SH-SY5Y (cell line): Measurements from ENCODE around the gene NR2F1-AS1.

ENCODE experiments used
- GATA2 ChIP-seq: IDR thresholded peaks from 2 replicates; pipeline ENCODE4 v1.6.1; 2011; ENCODE audit warnings: mild to moderate bottlenecking, low read depth, low read length
- GATA3 ChIP-seq: IDR thresholded peaks from 2 replicates; pipeline ENCODE4 v1.6.1; 2011; ENCODE audit warnings: low read depth, mild to moderate bottlenecking, low read length, moderate library complexity

Gene NR2F1-AS1

DNA sequence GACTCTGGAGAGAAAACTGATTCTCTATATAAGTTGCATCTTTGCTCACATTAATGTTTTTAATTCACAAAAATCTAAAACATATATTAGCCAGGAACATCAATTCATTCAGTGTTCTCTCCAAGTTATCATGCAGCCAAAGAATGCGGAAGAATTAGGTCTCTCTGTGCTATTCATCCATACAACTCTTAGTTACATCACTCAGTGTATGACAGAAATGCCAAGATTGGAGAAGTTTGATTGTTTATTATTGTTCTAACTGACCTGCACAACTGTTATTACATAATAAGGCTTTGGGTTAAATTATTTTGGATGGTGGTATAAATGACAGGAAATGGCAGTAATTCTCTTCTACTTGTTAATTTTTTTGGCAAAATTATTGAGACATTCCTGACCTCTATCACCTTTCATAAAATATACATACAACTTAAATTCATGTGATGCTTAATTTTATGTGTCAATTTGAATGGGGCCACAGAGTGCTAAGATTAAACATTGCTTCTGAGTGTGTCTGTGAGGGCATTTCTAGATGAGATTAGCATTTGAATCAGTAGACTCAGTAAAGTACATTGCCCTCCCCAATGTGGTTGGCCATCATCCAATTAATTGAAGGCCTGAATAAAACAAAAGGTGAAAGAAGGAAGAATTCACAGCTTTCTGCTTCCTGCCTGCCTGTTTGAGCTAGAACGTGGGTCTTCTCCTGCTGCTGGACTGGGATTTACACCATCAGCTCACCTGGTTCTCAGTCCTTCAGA is 70.2 kb downstream of the NR2F1-AS1 start:
- no peak for TF ChIP-seq GATA2
- TF ChIP-seq GATA3, result no peak

DNA sequence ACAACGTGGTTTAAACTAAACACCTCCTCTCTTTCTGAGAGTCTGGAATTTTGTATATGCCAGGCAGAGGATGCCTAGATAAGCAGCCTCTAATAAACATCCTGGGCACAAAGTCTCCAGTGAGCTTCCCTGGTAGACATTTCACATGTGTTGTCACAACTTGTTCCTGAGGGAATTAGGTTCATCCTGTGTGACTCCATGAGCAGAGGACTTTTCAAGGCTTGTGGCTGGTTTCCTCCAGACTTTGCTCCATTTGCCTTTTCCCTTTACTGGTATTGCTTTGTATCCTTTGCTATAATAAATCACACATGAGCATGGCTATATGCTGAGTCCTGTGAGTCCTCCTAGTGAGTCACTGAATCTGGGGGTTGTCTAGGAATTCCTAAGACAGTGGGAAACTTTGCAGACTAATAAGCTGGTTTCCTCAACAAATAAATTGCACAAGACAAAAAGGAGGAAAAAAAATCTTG is 77.4 kb downstream of the NR2F1-AS1 start:
- no peak for TF ChIP-seq GATA2
- no peak for TF ChIP-seq GATA3

DNA sequence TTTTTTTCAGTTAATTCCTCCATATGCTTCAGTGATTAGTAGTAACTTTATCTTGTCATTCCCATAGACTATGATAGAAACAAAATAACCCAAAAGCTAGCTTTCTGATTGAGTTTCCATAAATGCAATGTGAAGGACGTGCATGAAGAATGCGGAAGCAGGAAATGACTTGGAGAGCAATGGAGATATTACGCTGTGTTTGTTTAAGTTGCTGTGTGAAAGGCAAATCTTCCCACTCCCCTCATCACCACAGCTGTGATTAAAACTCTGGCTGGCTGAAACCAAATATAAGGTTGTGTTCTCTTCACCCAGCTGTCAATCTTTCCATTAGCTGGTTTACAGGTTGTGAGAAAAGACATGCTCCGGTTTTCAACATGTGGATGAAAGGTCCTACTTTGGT is 83.9 kb downstream of the NR2F1-AS1 start:
- TF ChIP-seq GATA2, result no peak
- no peak for TF ChIP-seq GATA3

DNA sequence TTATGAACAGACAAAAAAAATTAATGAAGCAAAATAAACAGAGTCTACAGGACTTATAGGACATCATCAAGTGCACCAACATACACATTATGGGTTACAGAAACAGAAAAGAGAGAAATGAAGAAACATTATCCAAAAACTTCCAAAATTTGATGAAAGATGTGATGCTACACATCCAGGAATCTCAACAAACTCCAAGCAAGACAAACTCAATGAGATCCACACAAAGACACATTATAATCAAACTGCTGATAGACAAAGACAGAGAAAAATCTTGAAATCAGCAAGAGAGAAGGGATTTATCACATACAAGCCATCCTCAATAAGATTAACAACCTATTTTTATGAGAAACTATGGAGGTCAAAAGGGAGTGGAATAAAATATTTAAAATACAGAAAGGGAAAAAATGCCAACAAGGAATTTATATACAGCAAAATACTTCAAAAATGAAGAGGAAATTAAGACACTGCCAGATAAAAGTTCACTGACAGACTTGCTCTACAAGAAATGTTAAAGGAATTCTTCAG is 101.0 kb downstream of the NR2F1-AS1 start:
- no peak for TF ChIP-seq GATA2
- TF ChIP-seq GATA3, result no peak

DNA sequence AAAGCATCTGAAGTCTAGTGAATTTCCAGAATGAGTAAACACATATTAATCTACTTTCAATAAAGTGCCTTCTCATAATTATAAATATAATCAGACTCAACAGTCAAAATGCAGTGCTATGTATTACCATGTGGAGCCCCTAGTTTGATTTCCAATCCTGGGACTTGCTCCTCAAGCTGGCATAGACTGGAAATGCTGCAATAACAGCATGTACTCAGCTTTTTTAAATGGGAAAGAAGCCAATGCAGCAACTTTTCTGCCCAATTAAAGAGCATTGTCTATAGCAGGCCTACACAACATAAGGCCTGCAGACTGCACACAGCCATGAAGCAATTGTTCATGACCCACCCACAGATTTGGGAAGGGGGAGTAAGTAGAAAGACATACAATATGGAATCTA is 103.2 kb downstream of the NR2F1-AS1 start:
- TF ChIP-seq GATA3, result no peak
- TF ChIP-seq GATA2, result no peak

DNA sequence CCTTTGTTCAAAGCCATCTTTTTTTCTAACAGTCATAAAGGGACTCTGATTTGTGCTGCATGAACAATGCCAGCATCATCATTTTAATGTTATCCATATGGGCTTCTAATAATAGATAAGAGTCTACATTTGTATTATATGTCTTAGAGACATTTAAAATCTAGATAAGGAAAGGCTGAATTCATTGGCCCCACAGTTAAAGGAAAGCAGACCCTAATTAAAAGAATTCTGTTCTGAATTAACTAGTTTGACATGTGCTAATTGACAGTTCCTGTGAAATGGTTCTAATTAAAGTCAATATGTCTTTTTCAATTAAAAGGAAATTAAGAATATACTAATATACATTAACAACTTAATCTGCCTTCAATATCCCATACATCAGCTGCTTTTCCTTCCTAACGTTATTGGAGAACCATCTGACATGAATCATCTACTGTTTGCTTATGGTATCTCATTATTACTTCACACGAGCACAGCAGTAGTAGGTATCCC is 104.7 kb downstream of the NR2F1-AS1 start:
- TF ChIP-seq GATA2 (peak; percentile 46; the same call in 1 of the 2 replicates), GATA3 (peak; percentile 92)

DNA sequence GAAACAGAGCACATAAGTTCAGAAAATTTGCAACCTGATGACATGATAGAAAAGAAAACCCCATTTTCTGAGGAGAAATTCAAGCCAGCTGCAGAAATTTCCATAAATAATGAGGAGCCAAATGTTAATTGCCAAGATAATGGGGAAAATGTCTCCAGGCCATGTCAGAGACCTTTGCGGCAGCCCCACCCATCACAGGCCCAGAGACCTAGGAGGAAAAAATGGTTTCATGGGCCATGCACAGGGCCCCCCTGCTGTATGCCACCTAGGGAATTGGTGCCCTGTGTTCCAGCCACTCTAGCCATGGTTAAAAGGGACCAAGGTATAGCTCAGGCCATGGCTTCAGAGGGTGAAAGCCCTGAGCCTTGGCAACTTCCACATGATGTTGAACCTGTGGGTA is 118.1 kb downstream of the NR2F1-AS1 start:
- no peak for TF ChIP-seq GATA2
- TF ChIP-seq GATA3, result no peak

DNA sequence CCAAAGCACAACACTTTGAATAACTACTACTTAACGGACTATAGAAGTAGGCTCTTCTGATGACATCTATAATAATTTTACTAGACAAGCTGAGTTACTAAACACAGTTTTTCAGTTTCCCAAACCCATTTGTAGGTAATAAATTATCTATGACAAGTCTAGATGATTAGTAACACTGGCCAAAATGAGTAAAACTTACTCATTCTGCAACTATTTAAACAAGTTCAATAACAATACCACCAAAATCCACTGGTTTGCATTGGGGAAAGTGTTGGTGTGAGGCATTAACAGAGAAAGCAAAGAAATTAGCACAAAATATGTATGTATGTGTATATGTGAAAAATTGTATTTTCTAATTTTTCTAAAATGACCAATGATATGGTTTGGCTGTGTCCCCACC is 119.3 kb downstream of the NR2F1-AS1 start:
- no peak for TF ChIP-seq GATA3
- no peak for TF ChIP-seq GATA2

DNA sequence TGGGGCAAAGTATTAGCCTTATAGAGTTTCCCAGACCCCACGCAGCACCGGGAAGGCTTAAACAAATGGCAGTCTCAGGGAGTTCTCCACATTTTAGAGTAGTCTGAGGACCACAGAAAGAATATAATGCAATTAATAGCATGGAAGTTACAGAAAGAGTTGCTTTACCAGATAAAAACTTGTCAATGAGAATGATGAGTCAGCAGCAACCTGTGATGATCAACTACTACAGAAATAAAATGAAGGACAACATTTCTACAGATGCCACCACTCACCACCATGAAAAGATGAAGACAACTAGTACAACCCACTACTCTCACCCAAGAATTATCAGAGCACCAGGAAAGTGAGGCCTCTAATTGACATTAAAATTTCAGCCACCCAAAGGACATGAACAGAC is 120.7 kb downstream of the NR2F1-AS1 start:
- TF ChIP-seq GATA2, result no peak
- TF ChIP-seq GATA3, result no peak

DNA sequence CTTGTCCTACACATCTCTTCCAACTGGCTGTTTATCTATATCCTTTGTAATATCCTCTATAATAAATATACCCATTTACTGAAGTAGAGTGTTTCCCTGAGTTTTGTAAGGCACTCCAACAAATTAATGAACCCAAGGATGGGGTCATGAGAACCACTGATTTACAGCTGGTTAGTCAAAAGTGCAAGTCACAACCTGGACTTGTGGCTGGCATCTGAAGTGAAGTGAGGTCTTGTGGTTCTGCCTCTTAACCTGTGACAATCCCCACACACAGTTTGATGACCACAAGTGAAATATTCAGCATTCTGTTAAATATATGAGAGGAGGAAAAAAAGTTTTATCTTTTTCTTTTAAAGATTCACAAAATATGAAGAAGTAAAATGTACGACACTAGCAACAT is 126.1 kb downstream of the NR2F1-AS1 start:
- TF ChIP-seq GATA3, result no peak
- no peak for TF ChIP-seq GATA2

DNA sequence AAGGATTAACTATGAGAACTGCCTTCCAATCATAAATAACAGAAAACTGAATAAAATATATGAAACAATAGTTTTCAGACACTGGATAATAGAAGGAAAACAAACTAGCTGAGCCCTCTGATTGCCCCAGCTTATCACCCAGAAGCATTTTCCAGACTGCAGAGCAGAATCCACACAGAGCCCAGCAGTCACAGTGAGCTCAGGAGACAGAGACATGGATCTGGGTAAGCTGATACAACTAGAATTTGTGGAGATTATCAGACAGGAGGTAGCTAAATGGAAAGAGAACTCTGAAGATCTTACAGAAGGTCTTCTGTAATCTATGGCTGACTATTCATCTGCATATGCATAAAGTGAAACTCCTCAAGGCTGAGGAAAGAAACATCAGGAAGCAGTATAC is 128.8 kb downstream of the NR2F1-AS1 start:
- TF ChIP-seq GATA3, result no peak
- TF ChIP-seq GATA2, result no peak

DNA sequence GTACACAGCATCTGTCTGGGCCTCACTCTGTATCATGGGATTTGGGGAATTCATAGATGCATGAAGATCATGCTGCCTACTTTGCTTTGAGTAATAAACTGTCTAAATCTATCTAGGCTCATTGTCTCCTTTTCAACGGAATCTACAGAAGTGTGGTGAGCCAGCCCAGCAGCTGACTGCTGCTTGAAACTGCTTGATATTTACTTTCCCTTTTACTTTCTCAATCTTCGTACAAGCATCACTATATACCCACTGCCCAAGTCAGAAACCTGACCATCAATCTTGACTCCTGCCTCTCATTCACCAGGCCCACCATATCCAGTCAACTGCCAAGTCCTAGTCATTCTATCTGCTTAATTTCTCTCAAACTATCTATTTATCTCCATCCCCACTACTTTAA is 142.9 kb downstream of the NR2F1-AS1 start:
- TF ChIP-seq GATA3 (no peak), GATA2 (no peak)

DNA sequence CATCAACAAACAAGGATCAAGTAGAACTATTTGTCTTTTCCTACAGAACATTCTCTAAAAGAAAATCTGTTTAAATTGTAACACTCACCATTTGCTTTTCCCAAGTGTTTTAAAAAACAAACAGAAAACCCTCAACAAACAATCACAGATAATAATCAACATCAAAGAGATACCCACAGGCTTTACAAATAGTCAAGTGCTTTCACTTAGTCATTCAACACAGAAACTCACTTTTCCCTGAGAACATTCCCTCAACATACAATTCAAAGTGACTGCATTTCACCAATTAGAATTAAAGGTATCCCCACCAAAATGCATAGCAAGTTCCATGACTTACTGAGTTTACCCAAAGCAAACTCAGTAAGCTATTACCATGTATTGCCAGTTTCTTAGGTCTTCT is 144.9 kb downstream of the NR2F1-AS1 start:
- TF ChIP-seq GATA2 (no peak), GATA3 (no peak)

DNA sequence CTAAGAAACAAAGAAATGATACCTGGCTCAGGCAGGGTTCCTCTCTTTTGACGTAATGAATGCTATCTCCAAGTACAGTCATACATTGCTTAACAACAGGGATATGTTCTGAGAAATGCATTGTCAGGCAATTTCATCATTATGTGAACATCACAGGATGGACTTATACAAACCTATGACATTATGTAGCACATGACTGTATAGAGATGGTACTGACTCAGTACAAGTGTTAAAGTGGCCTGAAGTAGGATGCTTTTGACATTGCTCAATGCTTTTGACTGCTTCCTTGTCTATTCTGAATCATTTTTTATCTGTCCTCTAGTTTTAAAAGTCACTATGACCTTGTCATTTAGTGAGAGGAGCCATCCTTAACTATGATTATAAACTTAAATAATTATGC is 147.6 kb downstream of the NR2F1-AS1 start:
- no peak for TF ChIP-seq GATA3
- no peak for TF ChIP-seq GATA2

DNA sequence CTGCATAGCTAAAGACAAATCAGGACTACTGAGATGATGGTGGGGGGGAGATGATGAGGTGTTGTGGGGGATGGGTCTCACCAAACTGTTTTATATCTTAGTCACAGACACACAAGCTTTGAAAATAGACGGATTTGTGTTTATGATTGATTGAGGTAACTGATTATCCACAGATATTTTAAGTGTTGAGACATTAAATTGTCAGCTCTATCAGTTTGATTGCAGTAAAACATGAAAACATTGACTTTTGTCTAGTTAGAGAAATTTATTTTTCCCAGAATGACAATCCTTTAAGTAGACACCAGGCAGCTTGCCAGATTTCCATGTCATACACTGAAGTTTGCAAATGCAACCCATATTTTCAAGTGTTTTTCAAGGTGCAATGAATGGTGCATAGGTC is 149.8 kb downstream of the NR2F1-AS1 start:
- TF ChIP-seq GATA3 (no peak), GATA2 (no peak)

DNA sequence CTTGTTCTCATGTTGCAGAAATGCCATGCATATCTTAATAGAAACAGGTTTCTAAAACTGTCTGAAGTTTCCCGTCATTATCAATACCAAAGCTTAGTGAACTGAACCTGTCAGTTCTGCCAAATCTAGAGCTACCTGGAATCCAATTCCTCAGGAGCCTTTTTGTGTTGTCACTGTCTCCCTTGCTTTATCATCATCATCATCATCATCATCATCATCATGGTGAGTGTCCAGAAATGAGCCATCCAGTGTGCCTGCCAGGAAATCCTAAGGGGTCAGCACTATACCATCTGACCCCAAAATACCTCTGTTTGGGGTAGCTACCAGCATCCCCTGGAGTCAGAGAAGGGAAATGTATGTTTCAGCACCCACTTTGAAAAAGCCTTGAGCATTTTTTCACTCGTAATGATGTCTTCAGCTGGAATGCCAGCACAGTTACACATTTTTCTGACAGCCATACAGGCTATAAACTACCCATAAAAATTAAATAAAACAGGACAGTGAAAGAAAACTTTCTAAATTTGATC is 150.3 kb downstream of the NR2F1-AS1 start:
- no peak for TF ChIP-seq GATA3
- no peak for TF ChIP-seq GATA2

DNA sequence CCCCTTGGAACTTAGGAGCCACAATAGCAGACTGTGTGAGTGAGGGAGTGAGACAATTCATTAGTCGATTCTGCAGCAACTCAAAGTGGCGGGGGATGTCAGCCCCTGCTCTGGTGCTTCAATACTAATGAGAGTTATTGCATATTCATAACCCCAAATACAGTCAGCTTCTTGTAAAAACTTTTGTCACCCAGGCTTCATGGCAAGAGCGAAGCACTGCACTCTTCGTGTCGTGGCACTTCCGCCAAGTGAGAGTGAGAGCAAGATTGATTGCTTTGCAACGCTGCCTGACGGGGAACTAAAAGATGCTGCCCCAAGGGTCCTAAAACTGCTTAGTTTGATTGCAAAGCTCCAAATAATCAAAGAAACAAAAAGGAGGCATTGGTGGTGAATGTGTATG is 150.9 kb downstream of the NR2F1-AS1 start:
- TF ChIP-seq GATA2 (no peak), GATA3 (no peak)

DNA sequence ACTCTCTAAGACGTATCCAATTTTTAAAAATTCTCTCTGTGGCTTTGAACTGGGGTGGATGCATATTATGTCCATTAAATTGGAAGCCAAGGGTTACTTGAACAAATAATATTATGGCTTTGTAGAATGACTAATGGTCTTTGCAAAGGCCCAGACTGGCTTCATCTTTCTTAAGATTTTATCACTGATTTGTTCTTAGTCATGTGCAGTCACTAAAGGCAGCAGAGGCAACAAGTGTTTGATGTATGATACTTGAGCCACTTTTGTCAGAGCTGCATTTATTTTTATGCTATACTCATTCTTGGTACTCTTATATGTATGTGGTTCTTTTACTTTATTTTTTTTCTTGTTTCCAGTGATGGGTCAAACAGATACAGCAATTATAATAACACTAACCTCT is 152.2 kb downstream of the NR2F1-AS1 start:
- TF ChIP-seq GATA3, result no peak
- TF ChIP-seq GATA2, result no peak
